Stimulated activated CD8-positive, alpha-beta memory T cell treated with anti-CD3 and anti-CD28 coated beads, Interleukin-4, amount 100 ng/mL, for 48 hours (primary cell): ENCODE results near the gene CCL13.
"Not testable (repeated sequence)": the region's sequence is repeated elsewhere in the genome, so short reads cannot be mapped to it uniquely, and the experiment has no call there.

ENCODE experiments used
- DNase-seq: peaks from one replicate; pipeline ENCODE4 v3.0.0-alpha.2; 2020

Gene CCL13

GRCh38 chr17:34356194-34356593, at the start of gene CCL13:
Gene CCL13, plus strand, starts transcription at chr17:34356480. Its CDS starts 47 bp downstream, at chr17:34356527.
- DNase-seq = no peak

- no peak for DNase-seq
These were observed 49.2 kb upstream of the CCL13 start for GRCh38 chr17:34307110-34307509.

- no peak for DNase-seq
These were observed 47.9 kb upstream of the CCL13 start for GRCh38 chr17:34308371-34308770.

- DNase-seq = no peak
These were observed 45.0 kb upstream of the CCL13 start for GRCh38 chr17:34311291-34311690.

- DNase-seq = no peak
These were observed 44.2 kb upstream of the CCL13 start for GRCh38 chr17:34312080-34312479.

- no peak for DNase-seq
These were observed 43.1 kb upstream of the CCL13 start for GRCh38 chr17:34313164-34313563.

- DNase-seq = no peak
These were observed 42.0 kb upstream of the CCL13 start for GRCh38 chr17:34314279-34314678.

GRCh38 chr17:34318474-34318873, 37.8 kb upstream of the CCL13 start:
- DNase-seq = peak; percentile 36

- no peak for DNase-seq
These were observed 37.2 kb upstream of the CCL13 start, which contains the start of gene CCL8 for GRCh38 chr17:34319039-34319483. Gene CCL8, plus strand, starts transcription at chr17:34319435. Its CDS starts 67 bp downstream, at chr17:34319502.

- DNase-seq = no peak
These were observed 34.3 kb upstream of the CCL13 start for GRCh38 chr17:34321964-34322363.

GRCh38 chr17:34327580-34327979, 28.7 kb upstream of the CCL13 start:
- DNase-seq = not testable (repeated sequence)

GRCh38 chr17:34337701-34338100, 18.6 kb upstream of the CCL13 start:
- no peak for DNase-seq

- DNase-seq = no peak
These were observed 17.0 kb upstream of the CCL13 start for GRCh38 chr17:34339138-34339770.

- DNase-seq = no peak
These were observed 14.4 kb upstream of the CCL13 start for GRCh38 chr17:34341916-34342315.

- no peak for DNase-seq
These were observed 9.2 kb upstream of the CCL13 start for GRCh38 chr17:34347063-34347462.

- DNase-seq = no peak
These were observed 6.5 kb upstream of the CCL13 start for GRCh38 chr17:34349751-34350150.

GRCh38 chr17:34351096-34351495, 5.2 kb upstream of the CCL13 start:
- no peak for DNase-seq

GRCh38 chr17:34352191-34352590, 4.1 kb upstream of the CCL13 start:
- DNase-seq = no peak

GRCh38 chr17:34354637-34355036, 1.6 kb upstream of the CCL13 start:
- no peak for DNase-seq

- DNase-seq = no peak
These were observed 1.1 kb downstream of the CCL13 start for GRCh38 chr17:34357398-34357797.

- no peak for DNase-seq
These were observed 2.4 kb downstream of the CCL13 start for GRCh38 chr17:34358631-34359030.

GRCh38 chr17:34360601-34361270, 4.5 kb downstream of the CCL13 start:
- no peak for DNase-seq

GRCh38 chr17:34361478-34362061, 5.3 kb downstream of the CCL13 start:
- DNase-seq = peak; percentile 88

- no peak for DNase-seq
These were observed 6.9 kb downstream of the CCL13 start, which contains the start of gene CCL1 for GRCh38 chr17:34363183-34363661. Gene CCL1, minus strand, starts transcription at chr17:34363233. Its CDS starts 72 bp downstream, at chr17:34363161.
